Thyroid gland (tissue), 4 donors: ENCODE data around the gene SNED1. TPM values are rescaled to one million over a fixed set of nuclear protein-coding genes. Genes with fewer than 3 reads are reported as not detected.

Experiments used
- DNase-seq, 2 donors: peaks; one replicate each; pipeline ENCODE4 v3.0.0-alpha.2; 2019
- H3K27ac ChIP-seq, 3 donors: fragments of 200-600 bp; sonication (generic); 1 replicate in 2 of 3; 2 replicates in 1 of 3; pipeline ENCODE4 v1.5.1; 2016 to 2019; ENCODE audit warnings: mild to moderate bottlenecking in 1 of 3, moderate library complexity in 1 of 3
- H3K27me3 ChIP-seq: fragments of 200-600 bp; sonication (generic); one replicate; pipeline ENCODE4 v1.5.1; 2019
- H3K36me3 ChIP-seq, 2 donors: fragments of 200-600 bp; sonication (generic); one replicate each; pipeline ENCODE4 v1.5.1; 2016 to 2019
- H3K4me1 ChIP-seq, 2 donors: fragments of 200-600 bp; sonication (generic); one replicate each; pipeline ENCODE4 v1.5.1; 2017 to 2019
- H3K4me3 ChIP-seq, 3 donors: fragments of 200-600 bp; sonication (generic); replicated peaks in 1 of 3; 1 replicate in 2 of 3; 2 replicates in 1 of 3; pipeline ENCODE4 v1.5.1; 2016; ENCODE audit warnings: mild to moderate bottlenecking in 1 of 3
- H3K9me3 ChIP-seq: fragments of 200-600 bp; sonication (generic); one replicate; pipeline ENCODE4 v1.5.1; 2017
- CTCF ChIP-seq, 6 experiments: fragments of 200-600 bp in 3 of 6; fragments of 450-650 bp in 3 of 6; sonication (generic) in 3 of 6; IDR thresholded peaks; one replicate each; pipeline ENCODE4 v1.5.1; 2016 to 2019; ENCODE audit warnings: antibody characterized with exemption in 6 of 6, mild to moderate bottlenecking in 2 of 6, inconsistent platforms in 1 of 6, moderate library complexity in 1 of 6
- POLR2A ChIP-seq, 2 donors: fragments of 450-650 bp; IDR thresholded peaks; one replicate each; pipeline ENCODE4 v1.6.1; 2017; ENCODE audit warnings: antibody characterized with exemption in 2 of 2, mild to moderate bottlenecking in 2 of 2, moderate library complexity in 1 of 2
- WGBS, 2 donors: methylation state at CpG; one replicate each; pipeline ENCODE4 v1.1.5; 2017; 5-methylcytosine and 5-hydroxymethylcytosine counted together
- intact Hi-C: fragments of 100-400 bp; cut with DNase I; formaldehyde crosslinking; loops from one replicate; pipeline ENCODE4 v1.15.1; 2023
- total RNA-seq, 4 donors: library from RNA; depleted of rRNA; stranded (reverse); fragments of >200 nt; gene quantifications; one replicate each; pipeline ENCODE4 v1.2.3, GENCODE V29; 2016

Gene SNED1
- total RNA-seq, 4 donors from 2014 or later: 47.7 to 122 (median 68.7) TPM

GRCh38 chr2:241084856-241085444, 86.5 kb downstream of the SNED1 start:
- Histone ChIP-seq H3K27ac (no peak overlapping the region), H3K36me3 (peaks cover 36 to 51% of the 10 kb centered on the region in 2 donors), H3K4me1 (peaks cover 0 to 18% of the 10 kb centered on the region in 2 donors), H3K27me3 (no peaks in the 10 kb centered on the region), H3K4me3 (no peak overlapping the region), H3K9me3 (no peaks in the 10 kb centered on the region)
- 96 to 99% methylated on average over 4 of the region's 4 CpGs for WGBS, 2 donors
- DNase-seq: no peak
- TF ChIP-seq CTCF (IDR thresholded peaks at IDR 0.05) (no peak), POLR2A (IDR thresholded peaks at IDR 0.05) (no peak)
- intact Hi-C loops: no loop called here

GRCh38 chr2:241087420-241088268, 89.2 kb downstream of the SNED1 start:
- no peak for TF ChIP-seq POLR2A (IDR thresholded peaks at IDR 0.05)
- TF ChIP-seq CTCF (IDR thresholded peaks at IDR 0.05): no peak
- Histone ChIP-seq H3K9me3 (no peaks in the 10 kb centered on the region), H3K36me3 (peaks cover 36 to 42% of the 10 kb centered on the region in 2 donors)

GRCh38 chr2:241088376-241088775, 90.0 kb downstream of the SNED1 start:
- Histone ChIP-seq H3K27ac (peak overlapping the region; percentile 9 to 97 (median 88)), H3K36me3 (peaks cover 36 to 40% of the 10 kb centered on the region in 2 donors)

More at GRCh38 chr2:241087420-241088268, 89.2 kb downstream of the SNED1 start:
- Histone ChIP-seq H3K27me3 (no peaks in the 10 kb centered on the region), H3K4me3 (no peak overlapping the region), H3K27ac (peak overlapping the region in 1 of 3 donors; percentile 97), H3K4me1 (peaks cover 22 to 31% of the 10 kb centered on the region in 2 donors)
- DNase-seq: no peak
- WGBS, 2 donors: 94% methylated on average over 29 of the region's 29 CpGs
- intact Hi-C loops: no loop called here

GRCh38 chr2:241088791-241089732, 90.6 kb downstream of the SNED1 start:
- Histone ChIP-seq H3K4me1 (peaks cover 32 to 41% of the 10 kb centered on the region in 2 donors), H3K27me3 (no peaks in the 10 kb centered on the region), H3K9me3 (no peaks in the 10 kb centered on the region), H3K4me3 (no peak overlapping the region), H3K27ac (peak overlapping the region; percentile 9 to 97 (median 88)), H3K36me3 (peaks cover 36 to 40% of the 10 kb centered on the region in 2 donors)
- intact Hi-C loops: no loop called here
- 72 to 78% methylated on average over 20 of the region's 20 CpGs for WGBS, 2 donors
- no peak for DNase-seq
- TF ChIP-seq POLR2A (IDR thresholded peaks at IDR 0.05): no peak
- TF ChIP-seq CTCF (IDR thresholded peaks at IDR 0.05): no peak

More at GRCh38 chr2:241088376-241088775, 90.0 kb downstream of the SNED1 start:
- Histone ChIP-seq H3K9me3 (no peaks in the 10 kb centered on the region), H3K4me1 (peaks cover 27 to 36% of the 10 kb centered on the region in 2 donors), H3K4me3 (no peak overlapping the region), H3K27me3 (no peaks in the 10 kb centered on the region)
- intact Hi-C loops: no loop called here
- TF ChIP-seq POLR2A (IDR thresholded peaks at IDR 0.05) (no peak), CTCF (IDR thresholded peaks at IDR 0.05) (no peak)
- DNase-seq: no peak
- 80 to 87% methylated on average over 8 of the region's 8 CpGs for WGBS, 2 donors
